A172 (cell line): ENCODE results near the gene AGFG1. TPM values are rescaled to one million over a fixed set of nuclear protein-coding genes. Genes with fewer than 3 reads are reported as not detected.

ENCODE experiments used
- DNase-seq: peaks from one replicate; pipeline ENCODE4 v3.0.0-alpha.2; 2015; ENCODE audit warnings: low spot score
- total RNA-seq: library from RNA; depleted of rRNA; stranded (reverse); fragments of >200 nt; shearing (Covaris generic); gene quantifications from 2 replicates; pipeline ENCODE4 v1.2.3, GENCODE V29; 2014; rRNA removed

Gene AGFG1
- total RNA-seq, 1 experiment from 2014 or later = 47.0 TPM

GRCh38 chr2:227610123-227610522, 138.2 kb downstream of the AGFG1 start:
- no peak for DNase-seq

Other genes with a start within 250 kb of the AGFG1 start
- gene MFF, start 146.9 kb upstream of the AGFG1 start, total RNA-seq = 165 and 192 TPM in 2 replicates
- not detected in 2 replicates for gene TM4SF20, start 92.8 kb upstream of the AGFG1 start, total RNA-seq
- not detected in 2 replicates for gene SCYGR1, start 84.2 kb upstream of the AGFG1 start, total RNA-seq
- not detected in 2 replicates for gene SCYGR2, start 126.7 kb downstream of the AGFG1 start, total RNA-seq
- gene SCYGR3, start 142.7 kb downstream of the AGFG1 start, total RNA-seq = not detected in 2 replicates
- gene SCYGR4, start 145.3 kb downstream of the AGFG1 start, total RNA-seq = not detected in 2 replicates
- gene SCYGR5, start 194.6 kb downstream of the AGFG1 start, total RNA-seq = not detected in 2 replicates
- 0.07 and 0.10 TPM in 2 replicates for gene SLC19A3, start 245.9 kb downstream of the AGFG1 start, total RNA-seq